OCI-LY1 (cell line): ENCODE results near the gene NEGR1.

Source experiments
- H2AFZ ChIP-seq: fragments of 200-600 bp; sonication (generic), shearing (Covaris generic); 2 replicates; pipeline ENCODE4 v1.6.0; 2014; ENCODE audit warnings: antibody characterized with exemption, mild to moderate bottlenecking, low read length
- H3F3A ChIP-seq: fragments of 200-600 bp; sonication (generic), shearing (Covaris generic); 2 replicates; pipeline ENCODE4 v1.6.0; 2014; ENCODE audit warnings: mild to moderate bottlenecking, antibody characterized with exemption, low read length, moderate library complexity; ENCODE audit not compliant: insufficient read depth
- H3K27ac ChIP-seq: fragments of 200-600 bp; sonication (generic); 2 replicates; pipeline ENCODE4 v1.5.1; 2014; ENCODE audit warnings: low read length, mixed run types, mild to moderate bottlenecking, low read depth; ENCODE audit not compliant: poor library complexity, severe bottlenecking
- H3K27me3 ChIP-seq: fragments of 200-600 bp; sonication (generic); 2 replicates; pipeline ENCODE4 v1.6.0; 2014; ENCODE audit warnings: antibody characterized with exemption, mild to moderate bottlenecking, low read length, moderate library complexity; ENCODE audit not compliant: insufficient read depth
- H3K36me3 ChIP-seq: fragments of 200-600 bp; sonication (generic); 2 replicates; pipeline ENCODE4 v1.6.1; 2014; ENCODE audit warnings: mild to moderate bottlenecking, antibody characterized with exemption, low read length, moderate library complexity, mixed read lengths; ENCODE audit not compliant: insufficient read depth
- H3K4me1 ChIP-seq: fragments of 200-600 bp; sonication (generic); 2 replicates; pipeline ENCODE4 v1.5.1; 2014; ENCODE audit warnings: mild to moderate bottlenecking, low read length, moderate library complexity; ENCODE audit not compliant: insufficient read depth, severe bottlenecking
- H3K4me2 ChIP-seq: fragments of 200-600 bp; sonication (generic), shearing (Covaris generic); 2 replicates; pipeline ENCODE4 v1.6.1; 2014; ENCODE audit warnings: low read length
- H3K4me3 ChIP-seq: fragments of 200-600 bp; sonication (generic); 2 replicates; pipeline ENCODE4 v1.5.1; 2014; ENCODE audit warnings: low read length, low read depth, mild to moderate bottlenecking, mixed read lengths; ENCODE audit not compliant: poor library complexity, severe bottlenecking
- H3K79me2 ChIP-seq: fragments of 200-600 bp; shearing (Covaris generic); 2 replicates; pipeline ENCODE4 v1.6.1; 2016; ENCODE audit warnings: mixed run types, low read length, mixed read lengths; ENCODE audit not compliant: insufficient read depth
- H3K9ac ChIP-seq: fragments of 200-600 bp; sonication (generic), shearing (Covaris generic); 2 replicates; pipeline ENCODE4 v1.6.1; 2014; ENCODE audit warnings: mild to moderate bottlenecking, low read length, mixed read lengths
- H3K9me2 ChIP-seq: fragments of 200-600 bp; sonication (generic), shearing (Covaris generic); 2 replicates; pipeline ENCODE4 v1.6.1; 2014; ENCODE audit warnings: low read depth, mild to moderate bottlenecking, low read length, mixed read lengths
- H3K9me3 ChIP-seq: fragments of 200-600 bp; shearing (Covaris generic); 2 replicates; pipeline ENCODE4 v1.6.1; 2014; ENCODE audit warnings: low read length, mixed read lengths
- H4K20me1 ChIP-seq: fragments of 200-600 bp; sonication (generic), shearing (Covaris generic); 2 replicates; pipeline ENCODE4 v1.6.0; 2016; ENCODE audit warnings: mild to moderate bottlenecking, low read length; ENCODE audit not compliant: insufficient read depth
- CTCF ChIP-seq: fragments of 200-600 bp; sonication (generic), shearing (Covaris generic); IDR thresholded peaks from 2 replicates; pipeline ENCODE4 v1.5.1; 2017; ENCODE audit warnings: mild to moderate bottlenecking, antibody characterized with exemption, low read length, moderate library complexity, mixed read lengths
- EZH2 ChIP-seq: fragments of 200-600 bp; sonication (generic), shearing (Covaris generic); IDR thresholded peaks from 2 replicates; pipeline ENCODE4 v1.8.0; 2017; ENCODE audit warnings: borderline replicate concordance, mixed run types, mild to moderate bottlenecking, antibody characterized with exemption, low read length, moderate library complexity, mixed read lengths

The NEGR1 gene

GRCh38 chr1:71371581-71371980 is 910.8 kb downstream of the NEGR1 start:
- Histone ChIP-seq H3K27ac (no peak overlapping the region), H2AFZ (no peak overlapping the region), H4K20me1 (no peaks in the 10 kb centered on the region), H3K27me3 (no peaks in the 10 kb centered on the region), H3F3A (no peaks in the 10 kb centered on the region), H3K9me3 (no peaks in the 10 kb centered on the region), H3K4me1 (no peaks in the 10 kb centered on the region), H3K4me2 (no peak overlapping the region), H3K9ac (no peak overlapping the region), H3K79me2 (no peaks in the 10 kb centered on the region), H3K36me3 (no peaks in the 10 kb centered on the region), H3K9me2 (no peaks in the 10 kb centered on the region; the same call in 1 of the 2 replicates), H3K4me3 (no peak overlapping the region)
- TF ChIP-seq CTCF: no peak
- no peak for TF ChIP-seq EZH2

- Histone ChIP-seq H3K36me3 (no peaks in the 10 kb centered on the region), H3K9ac (no peak overlapping the region), H4K20me1 (no peaks in the 10 kb centered on the region), H3K27ac (no peak overlapping the region), H3K4me3 (no peak overlapping the region), H3K4me2 (no peak overlapping the region), H2AFZ (no peak overlapping the region), H3K79me2 (no peaks in the 10 kb centered on the region), H3K4me1 (no peaks in the 10 kb centered on the region), H3K9me2 (no peaks in the 10 kb centered on the region), H3F3A (no peaks in the 10 kb centered on the region), H3K9me3 (no peaks in the 10 kb centered on the region), H3K27me3 (no peaks in the 10 kb centered on the region)
- TF ChIP-seq EZH2 (no peak), CTCF (no peak)
Observed at GRCh38 chr1:71364236-71364635, 918.1 kb downstream of the NEGR1 start.

GRCh38 chr1:71362691-71363090 is 919.6 kb downstream of the NEGR1 start:
- TF ChIP-seq EZH2: no peak
- no peak for TF ChIP-seq CTCF
- Histone ChIP-seq H2AFZ (no peak overlapping the region), H3K79me2 (no peaks in the 10 kb centered on the region), H3K27ac (no peak overlapping the region), H3K9me3 (no peaks in the 10 kb centered on the region), H3K9me2 (no peaks in the 10 kb centered on the region), H3K4me3 (no peak overlapping the region), H3K27me3 (no peaks in the 10 kb centered on the region), H3K9ac (no peak overlapping the region), H4K20me1 (no peaks in the 10 kb centered on the region), H3F3A (no peaks in the 10 kb centered on the region), H3K4me1 (no peaks in the 10 kb centered on the region), H3K4me2 (no peak overlapping the region), H3K36me3 (no peaks in the 10 kb centered on the region)
